Activated CD4-positive, alpha-beta T cell treated with anti-CD3 and anti-CD28 coated beads, Interleukin-2, amount 50 U/mL, for 48 hours (primary cell): ENCODE results near the gene TNFSF13B.
A peak's percentile ranks its signal among the peaks of the same experiment; 100 is the strongest.
"Not testable (repeated sequence)": the region's sequence is repeated elsewhere in the genome, so short reads cannot be mapped to it uniquely, and the experiment has no call there.

Experiments used
- DNase-seq, 2 experiments: peaks; one replicate each; pipeline ENCODE4 v3.0.0-alpha.2; 2020

Gene TNFSF13B, protein sequence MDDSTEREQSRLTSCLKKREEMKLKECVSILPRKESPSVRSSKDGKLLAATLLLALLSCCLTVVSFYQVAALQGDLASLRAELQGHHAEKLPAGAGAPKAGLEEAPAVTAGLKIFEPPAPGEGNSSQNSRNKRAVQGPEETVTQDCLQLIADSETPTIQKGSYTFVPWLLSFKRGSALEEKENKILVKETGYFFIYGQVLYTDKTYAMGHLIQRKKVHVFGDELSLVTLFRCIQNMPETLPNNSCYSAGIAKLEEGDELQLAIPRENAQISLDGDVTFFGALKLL

DNA sequence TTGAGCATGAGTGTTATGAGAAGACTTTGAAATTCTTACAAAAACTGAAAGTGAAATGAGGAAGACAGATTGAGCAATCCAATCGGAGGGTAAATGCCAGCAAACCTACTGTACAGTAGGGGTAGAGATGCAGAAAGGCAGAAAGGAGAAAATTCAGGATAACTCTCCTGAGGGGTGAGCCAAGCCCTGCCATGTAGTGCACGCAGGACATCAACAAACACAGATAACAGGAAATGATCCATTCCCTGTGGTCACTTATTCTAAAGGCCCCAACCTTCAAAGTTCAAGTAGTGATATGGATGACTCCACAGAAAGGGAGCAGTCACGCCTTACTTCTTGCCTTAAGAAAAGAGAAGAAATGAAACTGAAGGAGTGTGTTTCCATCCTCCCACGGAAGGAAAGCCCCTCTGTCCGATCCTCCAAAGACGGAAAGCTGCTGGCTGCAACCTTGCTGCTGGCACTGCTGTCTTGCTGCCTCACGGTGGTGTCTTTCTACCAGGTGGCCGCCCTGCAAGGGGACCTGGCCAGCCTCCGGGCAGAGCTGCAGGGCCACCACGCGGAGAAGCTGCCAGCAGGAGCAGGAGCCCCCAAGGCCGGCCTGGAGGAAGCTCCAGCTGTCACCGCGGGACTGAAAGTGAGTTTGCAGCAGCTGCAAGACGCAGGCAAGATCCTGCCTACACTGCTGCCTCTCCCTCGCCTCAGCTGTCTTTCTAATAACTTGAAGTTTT is at the start of gene TNFSF13B:
Gene TNFSF13B, plus strand, starts transcription at position 118 of the 728 bp plus-strand sequence. Its CDS starts 178 bp downstream, at position 296.
- DNase-seq = peak; percentile 43 to 59

DNA sequence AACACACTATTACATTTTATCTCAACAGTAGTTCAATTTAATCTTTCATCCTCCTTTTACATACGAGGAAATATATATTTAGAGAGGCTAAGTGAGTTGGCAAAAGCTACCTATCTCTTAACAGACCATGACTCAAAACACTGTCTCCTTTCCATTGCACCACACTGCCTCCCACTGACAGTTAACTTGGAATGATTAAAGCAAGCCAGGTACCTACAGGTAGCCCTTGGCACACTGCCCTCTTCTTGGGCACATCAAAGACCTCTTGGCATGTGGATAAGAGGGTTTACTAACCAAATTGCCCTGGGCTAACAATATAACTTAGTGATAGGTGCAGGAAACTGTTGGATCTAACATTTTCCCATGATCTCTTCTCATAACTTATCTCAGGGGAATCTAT is 49.5 kb upstream of the TNFSF13B start:
- DNase-seq = no peak

DNA sequence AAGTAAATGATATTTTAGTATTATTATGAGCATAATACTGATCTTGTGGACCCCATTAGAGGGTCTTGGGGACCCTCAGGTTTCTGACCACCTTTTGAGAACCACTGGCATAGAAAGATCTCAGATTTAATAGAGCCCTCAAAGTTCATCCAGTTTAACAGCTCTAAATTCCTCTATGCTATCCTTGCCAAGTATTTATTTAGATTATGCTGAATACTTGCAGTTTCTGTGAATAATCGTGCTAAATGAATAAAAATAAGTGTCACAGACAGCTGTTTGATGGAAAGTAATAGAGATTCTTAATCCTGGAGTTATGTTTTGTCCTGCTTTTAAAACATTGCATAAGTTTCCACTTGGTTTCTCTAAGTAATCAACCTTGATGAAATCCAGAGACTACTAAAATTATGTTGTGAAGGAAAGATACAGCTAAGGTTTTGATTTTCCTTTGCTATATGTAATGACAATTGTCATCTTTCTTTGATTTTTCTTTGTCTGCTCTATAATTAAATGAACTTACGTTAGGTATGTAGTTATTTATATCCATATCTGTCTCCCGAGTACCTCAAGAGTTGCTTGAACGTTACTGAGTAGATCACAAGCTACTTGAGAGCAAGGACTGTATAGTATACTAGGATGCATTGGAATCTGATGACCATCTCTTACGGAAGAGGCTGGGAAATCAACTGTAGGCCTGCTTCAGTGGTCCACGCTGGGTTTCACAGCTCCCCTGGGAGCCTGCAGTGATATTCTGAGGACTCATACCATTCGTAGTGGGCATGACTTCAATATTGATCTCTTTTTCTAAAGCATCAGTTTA is 45.6 kb upstream of the TNFSF13B start:
- no peak for DNase-seq

DNA sequence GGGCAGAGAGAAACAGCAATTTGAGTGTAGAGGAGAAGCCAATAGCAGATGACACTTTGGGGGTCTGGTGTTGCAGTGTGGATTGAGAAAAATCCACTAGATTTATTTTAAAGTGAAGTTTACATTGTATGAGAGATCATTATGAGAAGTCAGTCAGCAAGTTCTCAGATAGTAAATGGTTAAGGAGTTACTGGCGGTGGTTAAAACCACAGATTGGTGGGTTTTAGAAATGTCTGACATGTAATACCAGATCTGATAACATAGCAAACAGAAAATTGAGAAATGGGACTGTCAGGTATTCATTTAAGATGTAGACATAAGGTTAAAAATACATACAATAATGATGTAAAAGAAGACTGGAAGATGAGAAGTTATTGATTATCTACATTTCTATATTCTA is 44.1 kb upstream of the TNFSF13B start:
- DNase-seq = no peak

DNA sequence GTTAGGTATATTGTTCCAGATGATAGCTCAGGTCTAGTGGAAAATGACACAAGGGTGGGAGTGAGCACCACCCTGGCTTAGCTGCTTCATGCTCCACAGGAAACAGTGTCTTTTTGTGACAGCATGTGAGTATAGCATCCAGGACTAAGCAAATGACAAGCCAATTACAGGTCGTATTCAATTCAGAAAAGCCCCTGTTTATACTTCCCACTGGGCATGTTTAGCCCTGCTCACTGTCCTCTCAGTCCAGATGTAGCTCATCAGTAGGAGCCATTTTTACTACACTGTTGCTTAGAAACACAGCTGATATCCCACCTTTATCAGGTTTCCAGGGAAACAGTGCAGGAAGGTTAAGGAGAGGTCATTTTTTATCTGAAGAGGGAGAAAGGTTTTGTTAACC is 43.3 kb upstream of the TNFSF13B start:
- no peak for DNase-seq

DNA sequence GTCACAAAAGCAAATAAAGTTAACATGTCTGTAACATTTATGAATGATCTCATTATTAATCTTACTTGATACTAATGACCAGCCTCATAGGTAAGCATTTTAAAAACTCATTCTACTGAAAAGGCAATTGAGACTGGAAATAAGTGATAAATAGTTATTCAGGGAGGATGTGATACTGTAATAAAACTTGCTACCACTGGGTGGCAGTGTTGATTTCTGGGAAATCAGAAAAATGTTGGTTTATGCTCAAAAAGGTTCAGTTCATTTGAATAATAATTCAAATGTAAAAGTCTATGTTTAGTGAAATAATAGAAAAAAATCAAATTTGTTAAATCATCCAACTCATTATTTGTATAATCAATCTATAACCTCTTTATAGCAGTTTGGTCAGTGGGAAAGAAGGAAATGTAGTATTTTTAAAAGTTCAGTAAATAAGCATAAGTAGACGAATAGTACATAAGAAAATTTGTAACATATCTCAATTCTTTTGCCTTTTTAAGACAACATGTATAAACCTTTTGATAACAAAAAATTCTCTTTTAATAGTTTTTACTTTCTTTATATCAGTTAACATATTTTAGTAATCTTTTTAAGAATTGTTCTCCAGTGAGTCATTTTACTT is 41.8 kb upstream of the TNFSF13B start:
- no peak for DNase-seq

DNA sequence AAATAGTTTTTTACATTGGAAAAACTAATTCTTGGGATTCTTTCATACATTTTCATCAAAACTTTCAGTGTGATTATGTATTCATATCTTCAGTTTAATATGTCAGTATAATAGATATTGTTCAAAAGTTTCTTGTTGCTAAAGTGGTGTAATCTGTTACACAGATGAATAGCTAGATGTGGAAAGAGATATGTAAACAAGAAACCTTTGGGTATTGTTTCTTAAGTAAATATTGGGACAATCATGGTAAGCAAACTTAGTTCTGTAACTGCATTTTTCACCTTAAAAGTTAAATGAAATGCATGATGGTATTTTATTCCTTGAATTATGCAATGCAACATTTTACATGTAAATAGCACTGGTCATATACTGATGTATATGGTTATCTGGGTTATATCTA is 39.1 kb upstream of the TNFSF13B start:
- no peak for DNase-seq

DNA sequence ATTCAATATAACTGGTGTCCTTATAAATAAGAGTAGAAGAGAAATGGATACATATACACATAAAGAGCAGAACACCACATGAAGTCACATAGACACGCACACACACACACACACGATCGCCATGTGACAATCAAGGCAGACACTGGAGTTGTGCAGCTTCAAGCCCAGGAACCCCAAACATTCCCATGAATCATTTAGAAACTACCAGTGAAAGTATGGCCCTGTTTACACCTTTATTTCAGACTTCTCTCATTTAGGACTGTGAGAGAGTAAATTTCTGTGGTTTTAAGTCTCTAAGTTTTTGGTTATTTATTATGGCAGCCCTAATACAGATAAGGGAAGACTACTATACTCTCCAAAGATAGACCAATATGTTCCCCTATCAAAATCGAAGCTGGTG is 20.4 kb upstream of the TNFSF13B start:
- DNase-seq = no peak

DNA sequence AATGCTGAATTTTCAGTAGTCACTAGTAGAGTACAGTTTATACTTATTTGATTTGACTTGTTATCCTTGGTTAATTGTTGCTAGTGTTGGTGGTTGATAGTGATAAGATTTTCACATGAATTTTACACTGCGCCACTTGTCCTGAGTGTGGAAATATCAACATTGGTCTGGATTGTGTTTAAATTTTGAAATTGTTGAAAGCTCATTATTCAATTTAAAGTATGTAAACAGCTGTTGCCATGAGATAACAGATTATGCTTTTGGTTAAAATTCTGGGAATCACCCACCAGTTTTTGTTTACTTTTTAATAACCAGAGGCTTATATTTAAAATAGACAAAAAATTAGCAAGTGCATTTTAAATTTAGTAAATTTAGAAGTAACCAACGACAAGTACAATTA is 12.3 kb upstream of the TNFSF13B start:
- DNase-seq = no peak

DNA sequence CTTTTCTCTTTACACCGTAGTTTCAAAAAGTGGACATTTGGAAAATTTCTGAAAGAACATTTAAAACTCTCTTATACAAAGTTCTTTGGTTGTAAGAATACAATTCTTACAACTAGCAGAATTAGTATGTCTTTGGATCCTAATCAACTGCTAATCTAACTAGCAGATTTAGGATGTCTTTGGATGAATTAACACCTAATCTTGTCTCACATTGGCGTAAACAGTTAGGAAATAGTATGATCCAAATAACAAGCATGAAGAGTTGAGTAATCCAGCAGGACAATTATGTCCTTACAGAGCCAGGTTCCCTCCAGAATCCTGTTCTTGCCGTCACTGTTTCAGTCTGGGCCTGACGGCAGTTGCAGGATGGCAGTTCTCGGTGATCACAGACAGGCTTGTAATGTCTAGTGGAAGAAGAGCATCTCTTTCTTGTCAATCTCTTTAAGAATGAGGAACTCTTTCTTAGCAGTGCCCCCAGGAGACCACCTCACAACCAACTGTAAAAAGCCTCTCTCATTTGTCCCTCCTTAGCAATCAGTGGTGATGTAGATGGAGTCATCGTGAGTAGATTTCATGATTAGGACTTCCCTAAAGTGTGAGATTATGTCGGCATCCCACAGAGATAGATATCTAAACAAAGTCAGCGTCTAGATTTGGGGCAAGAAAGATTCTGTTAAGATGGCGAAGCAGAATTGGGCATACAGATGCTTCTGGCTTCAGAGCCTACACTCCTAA is 5.7 kb upstream of the TNFSF13B start:
- no peak for DNase-seq

DNA sequence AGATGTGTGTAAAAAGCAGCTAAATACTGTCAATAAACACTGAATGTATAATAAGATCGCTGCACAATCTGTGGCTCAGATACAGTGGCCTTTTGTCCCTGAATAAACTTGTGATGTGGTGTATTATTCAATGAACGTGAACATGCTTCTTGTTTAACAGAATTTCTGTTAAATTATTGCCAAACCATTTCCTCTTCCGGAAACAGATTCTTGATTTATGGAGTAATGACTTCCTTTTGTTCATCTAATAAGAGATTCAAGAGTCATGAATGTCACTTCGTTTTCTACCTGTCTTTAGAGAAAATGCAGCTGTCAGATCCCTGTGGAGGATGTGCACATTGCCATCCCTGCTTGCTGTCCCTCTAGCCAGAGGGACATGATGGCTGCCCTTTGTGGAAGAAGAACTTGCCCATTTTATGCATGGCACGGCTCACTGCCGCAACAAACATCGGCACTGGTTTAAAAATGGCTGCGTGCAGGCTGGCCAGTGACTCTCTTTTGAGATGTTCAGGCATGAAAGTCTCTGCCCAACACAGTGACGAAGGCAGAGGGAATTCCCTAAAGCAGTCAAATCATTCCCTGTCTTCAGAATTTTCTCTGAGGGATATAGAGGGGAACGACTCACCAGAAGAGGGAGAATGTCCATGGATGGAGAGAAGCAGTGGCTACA is 3.1 kb upstream of the TNFSF13B start:
- DNase-seq = no peak

DNA sequence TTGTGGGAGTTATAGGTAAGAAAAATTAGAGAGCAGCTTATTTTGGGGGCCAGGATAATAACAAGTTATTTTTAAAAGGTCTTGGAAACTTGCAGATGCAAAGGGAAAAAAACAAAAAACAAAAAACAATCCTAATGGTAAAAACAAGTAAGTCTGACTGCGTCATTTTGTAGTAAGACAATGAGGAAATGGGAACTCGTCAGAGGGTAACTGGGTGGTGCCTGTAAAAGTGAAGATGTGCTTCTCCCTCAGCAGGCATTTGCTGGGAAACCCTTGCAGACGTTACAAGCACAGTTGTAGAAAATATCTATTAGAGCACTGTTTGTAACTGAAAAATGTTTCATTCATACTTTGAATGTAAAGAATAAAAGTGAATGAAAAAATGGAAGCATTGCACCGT is 2.2 kb upstream of the TNFSF13B start:
- no peak for DNase-seq

DNA sequence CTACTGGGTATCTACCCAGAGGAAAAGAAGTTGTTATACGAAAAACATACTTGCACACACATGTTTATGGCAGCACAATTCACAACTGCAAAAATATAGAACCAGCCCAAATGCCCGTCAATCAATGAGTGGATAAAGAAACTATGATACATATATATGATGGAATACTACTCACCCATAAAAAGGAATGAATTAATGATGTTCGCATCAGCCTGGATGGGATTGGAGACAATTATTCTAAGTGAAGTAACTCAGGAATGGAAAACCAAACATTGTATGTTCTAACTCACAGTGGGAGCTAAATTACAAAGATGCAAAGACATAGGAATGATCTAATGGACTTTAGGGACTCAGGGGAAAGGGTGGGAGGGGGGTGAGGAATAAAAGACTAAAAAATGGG is 1.7 kb upstream of the TNFSF13B start:
- not testable (repeated sequence) for DNase-seq

DNA sequence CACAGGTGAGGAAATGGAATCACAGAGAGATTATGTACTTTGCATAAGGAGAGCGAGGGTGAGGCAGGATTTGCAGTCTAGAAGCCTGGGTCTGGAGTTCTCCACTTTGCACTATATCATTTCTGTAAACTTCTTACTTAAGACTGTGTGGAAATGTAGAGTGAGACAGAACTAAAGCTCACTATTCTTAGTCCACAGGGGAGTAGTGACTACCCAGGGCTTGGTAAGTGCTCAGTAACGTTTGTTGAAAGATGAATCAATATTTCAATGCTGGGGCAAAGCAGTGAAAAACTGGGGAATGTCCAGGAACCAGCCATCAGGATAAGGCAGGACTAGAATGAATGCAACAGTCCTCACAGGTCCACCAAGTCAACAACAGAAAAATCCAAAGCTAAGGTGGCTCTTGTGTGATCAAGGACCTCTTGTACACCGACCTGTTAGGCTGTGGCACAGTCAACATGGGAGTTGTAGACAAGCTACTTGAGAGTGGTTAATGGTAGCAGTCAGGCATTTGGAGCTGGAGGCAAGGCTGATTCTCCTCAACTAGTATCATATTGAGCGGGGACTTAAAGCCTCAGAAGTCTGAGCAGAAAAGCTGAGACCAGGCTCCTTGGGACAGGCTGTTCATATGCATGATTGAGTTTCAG is 929 bp upstream of the TNFSF13B start:
- no peak for DNase-seq

DNA sequence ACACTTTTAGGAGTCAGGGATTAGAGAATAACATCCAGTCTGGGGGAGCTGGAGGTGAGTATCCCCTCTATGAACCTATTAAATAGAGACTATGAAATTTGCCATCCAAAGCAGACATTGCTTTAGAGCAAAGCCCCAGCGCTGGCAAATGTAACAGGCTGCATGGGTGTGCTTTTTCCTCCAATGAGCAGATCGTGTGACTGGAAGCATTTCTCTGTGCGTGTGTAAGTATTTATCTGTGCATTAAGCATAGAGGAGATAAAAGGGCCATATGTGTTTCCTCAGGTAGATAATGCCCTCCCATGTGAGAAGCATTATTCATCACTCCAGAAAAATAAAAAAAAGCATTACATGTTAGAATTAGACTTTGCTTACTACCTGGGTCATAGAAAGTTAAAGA is 924 bp downstream of the TNFSF13B start:
- no peak for DNase-seq

DNA sequence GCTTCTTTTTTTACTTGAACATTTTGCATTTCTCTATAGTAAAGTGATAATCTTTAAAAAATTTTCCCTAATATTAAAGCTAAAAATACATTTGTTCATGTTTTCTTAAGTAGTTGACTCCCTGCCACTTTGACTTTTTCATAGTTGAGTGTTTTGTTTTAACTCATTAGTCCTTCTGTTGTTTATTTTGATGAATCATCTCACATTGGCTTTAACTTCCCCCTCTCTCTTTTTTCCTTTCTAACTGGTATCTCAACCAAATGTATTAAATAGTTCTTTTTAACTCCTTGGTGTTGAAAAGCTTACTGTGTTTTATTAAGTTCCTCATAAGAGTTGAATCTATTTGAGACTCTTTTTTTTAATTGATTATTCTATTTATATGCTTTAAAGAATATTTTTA is 2.8 kb downstream of the TNFSF13B start:
- DNase-seq = no peak

DNA sequence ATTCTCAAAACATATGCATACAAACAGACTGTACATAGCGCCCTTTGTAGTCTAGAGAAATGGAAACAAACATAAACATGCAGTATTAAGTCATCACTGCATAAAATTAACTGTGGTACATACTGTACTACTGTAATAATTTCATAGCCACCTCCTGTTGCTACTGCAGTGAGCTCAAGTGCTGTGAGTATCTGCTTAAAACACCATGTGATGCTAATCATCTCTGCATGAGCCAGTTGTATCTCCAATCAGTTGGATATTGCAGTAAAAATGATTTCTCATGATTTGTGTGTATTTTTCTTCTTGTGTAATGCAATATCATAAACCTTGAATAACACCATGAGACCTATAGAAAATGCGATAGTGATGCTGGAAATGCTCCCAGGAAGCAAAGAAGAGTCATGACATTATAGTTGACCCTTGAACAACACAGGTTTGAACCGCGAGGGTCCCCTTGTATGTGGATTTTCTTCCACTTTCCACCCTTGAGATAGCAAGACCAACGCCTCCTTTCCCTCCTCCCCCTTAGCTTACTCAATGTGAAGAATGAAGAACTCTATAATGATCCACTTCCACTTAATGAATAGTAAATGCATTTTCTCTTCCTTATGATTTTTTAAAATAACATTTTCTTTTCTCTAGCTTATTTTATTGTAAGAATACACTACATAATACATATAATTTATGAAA is 4.1 kb downstream of the TNFSF13B start:
- no peak for DNase-seq

DNA sequence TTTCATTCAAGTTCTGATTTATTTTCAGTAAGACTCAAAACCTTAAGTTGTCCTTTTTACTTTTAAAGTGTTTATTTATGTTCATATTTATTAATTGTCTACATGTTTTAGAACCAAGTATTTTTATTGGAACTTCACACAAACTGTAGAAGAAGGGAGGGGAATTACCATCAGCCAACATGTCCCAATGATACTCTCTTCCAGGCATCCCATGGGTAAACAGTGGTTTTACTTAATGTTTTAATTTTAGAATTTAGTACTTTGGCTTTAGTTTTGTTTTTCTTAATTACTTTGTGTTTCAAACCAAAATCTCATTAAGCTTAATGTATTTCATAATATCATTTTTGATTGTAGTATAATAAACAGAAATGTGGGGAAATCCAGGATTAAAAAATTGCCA is 5.2 kb downstream of the TNFSF13B start:
- no peak for DNase-seq

DNA sequence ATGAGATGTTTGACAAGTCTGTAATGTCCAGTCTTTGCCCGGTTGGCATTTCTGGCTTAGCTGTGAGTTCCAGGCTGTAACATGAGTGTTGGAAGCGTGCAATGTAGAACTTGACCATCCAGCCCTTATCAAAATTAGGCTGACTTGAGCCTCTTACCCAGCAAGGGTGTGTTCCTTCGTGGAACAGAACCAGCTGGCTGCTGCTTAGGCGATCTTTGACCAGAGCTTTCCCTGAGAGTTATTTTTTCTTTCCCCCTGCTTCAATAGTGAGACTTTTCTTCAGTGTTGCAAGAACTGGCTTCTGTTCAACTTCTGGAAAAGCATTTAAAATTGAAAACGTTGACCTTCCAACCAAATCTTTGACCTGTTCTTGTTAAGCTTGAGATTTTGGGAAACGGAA is 6.5 kb downstream of the TNFSF13B start:
- DNase-seq = no peak

DNA sequence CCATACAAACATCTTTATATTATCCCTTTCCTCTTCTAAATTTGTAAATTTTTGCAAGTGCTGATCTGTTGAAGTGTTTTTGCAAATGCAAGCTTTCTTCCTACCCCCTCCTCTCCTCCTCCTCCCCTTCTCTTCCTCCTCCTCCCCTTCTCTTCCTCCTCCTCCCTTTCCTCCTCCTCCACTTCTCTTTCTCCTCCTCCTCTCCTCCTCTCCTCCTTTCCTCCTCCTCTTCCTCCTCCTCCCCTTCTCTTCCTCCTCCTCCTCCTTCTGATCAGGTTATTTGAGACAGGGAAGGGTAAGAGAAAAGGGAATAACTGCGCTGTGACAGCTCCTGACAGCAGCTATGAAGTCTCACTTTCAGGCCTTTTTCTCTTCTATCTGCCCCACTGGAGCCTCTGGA is 8.9 kb downstream of the TNFSF13B start:
- no peak for DNase-seq

DNA sequence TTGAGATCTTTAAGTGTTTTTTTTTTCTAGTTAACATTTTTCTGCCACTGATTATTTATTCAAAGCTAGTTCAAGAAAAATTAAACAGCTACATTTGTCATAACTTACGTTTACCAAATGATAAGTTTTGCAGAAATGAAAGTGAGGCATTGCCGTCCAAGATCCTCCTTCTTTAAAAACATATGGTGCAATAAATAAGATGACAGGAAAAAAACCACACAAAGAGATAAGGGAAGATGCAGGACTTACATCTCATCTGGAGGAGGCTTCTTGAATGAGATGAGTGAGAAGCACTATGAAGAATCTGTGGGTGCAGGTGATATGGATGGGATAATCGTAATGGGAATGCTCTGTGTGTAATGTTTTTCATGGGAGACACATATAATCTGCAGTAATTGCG is 12.4 kb downstream of the TNFSF13B start:
- DNase-seq = no peak
